Lower leg skin (tissue), 3 donors: ENCODE measurements around the gene KIF13A.

ENCODE experiments used
- CTCF ChIP-seq, 3 donors: fragments of 450-650 bp; IDR thresholded peaks; one replicate each; pipeline ENCODE4 v1.5.1; 2016; ENCODE audit warnings: antibody characterized with exemption in 3 of 3, mild to moderate bottlenecking in 3 of 3, moderate library complexity in 2 of 3
- POLR2A ChIP-seq, 2 donors: fragments of 450-650 bp; IDR thresholded peaks; one replicate each; pipeline ENCODE4 v1.6.1; 2016 to 2017; ENCODE audit warnings: antibody characterized with exemption in 2 of 2, mild to moderate bottlenecking in 1 of 2, moderate library complexity in 1 of 2

GRCh38 chr6:17872908-17873307 is 114.5 kb downstream of the KIF13A start:
- TF ChIP-seq POLR2A (IDR thresholded peaks at IDR 0.05) (no peak), CTCF (IDR thresholded peaks at IDR 0.05) (no peak)
